Tibial artery (tissue), 4 donors: Measurements from ENCODE around the gene TMEM109.

Source experiments
- DNase-seq, 2 donors: peaks; one replicate each; pipeline ENCODE4 v3.0.0-alpha.2; 2019
- H3K27ac ChIP-seq, 2 donors: fragments of 200-600 bp; sonication (generic) in 1 of 2; 1 replicate in 1 of 2; 2 replicates in 1 of 2; pipeline ENCODE4 v1.5.1; 2018 to 2019; ENCODE audit warnings: mild to moderate bottlenecking in 1 of 2
- H3K27me3 ChIP-seq, 2 donors: fragments of 200-600 bp; sonication (generic) in 1 of 2; one replicate each; pipeline versions ENCODE4 v1.5.1 to v1.6.0; 2016 to 2019
- H3K36me3 ChIP-seq, 3 donors: fragments of 200-600 bp; sonication (generic) in 2 of 3; one replicate each; pipeline ENCODE4 v1.5.1; 2016 to 2019; ENCODE audit warnings: mild to moderate bottlenecking in 2 of 3
- H3K4me1 ChIP-seq, 4 donors: fragments of 200-600 bp; sonication (generic) in 2 of 4; 1 replicate in 3 of 4; 2 replicates in 1 of 4; pipeline ENCODE4 v1.5.1; 2016 to 2019
- H3K4me3 ChIP-seq, 2 donors: fragments of 200-600 bp; sonication (generic) in 1 of 2; 1 replicate in 1 of 2; 2 replicates in 1 of 2; pipeline ENCODE4 v1.5.1; 2018 to 2019; ENCODE audit warnings: mild to moderate bottlenecking in 2 of 2
- H3K9me3 ChIP-seq, 3 donors: fragments of 200-600 bp; sonication (generic) in 1 of 3; one replicate each; pipeline ENCODE4 v1.5.1; 2016 to 2019
- CTCF ChIP-seq, 2 experiments: fragments of 200-600 bp in 1 of 2; fragments of 450-650 bp in 1 of 2; IDR thresholded peaks; one replicate each; pipeline ENCODE4 v1.5.1; 2017 to 2019; ENCODE audit warnings: antibody characterized with exemption in 2 of 2, mild to moderate bottlenecking in 1 of 2, moderate library complexity in 1 of 2
- intact Hi-C: fragments of 100-400 bp; cut with DNase I; formaldehyde crosslinking; loops from one replicate; pipeline ENCODE4 v1.15.0; 2023; ENCODE audit warnings: low total_unique reads

TMEM109 gene

GRCh38 chr11:60887556-60887955 lies 26.4 kb upstream of the TMEM109 start:
- DNase-seq = no peak
- H3K36me3 ChIP-seq = peaks cover 18 to 41% (median 19%) of the 10 kb centered on the region in 3 donors
- no peaks in the 10 kb centered on the region for H3K27me3 ChIP-seq
- H3K4me1 ChIP-seq = no peaks in the 10 kb centered on the region
- no peaks in the 10 kb centered on the region for H3K9me3 ChIP-seq
- H3K27ac ChIP-seq = no peak overlapping the region
- H3K4me3 ChIP-seq = no peak overlapping the region
- TF ChIP-seq CTCF (IDR thresholded peaks at IDR 0.05) = peak; percentile 28 to 31
- intact Hi-C loops = no loop called here

GRCh38 chr11:60889869-60890311 lies 24.1 kb upstream of the TMEM109 start:
- no peak overlapping the region for H3K27ac ChIP-seq
- no peaks in the 10 kb centered on the region for H3K9me3 ChIP-seq
- TF ChIP-seq CTCF (IDR thresholded peaks at IDR 0.05) = no peak
- no peak for DNase-seq
- H3K36me3 ChIP-seq = peaks cover 37 to 64% (median 40%) of the 10 kb centered on the region in 3 donors
- H3K27me3 ChIP-seq = no peaks in the 10 kb centered on the region
- intact Hi-C loops = no loop called here
- no peaks in the 10 kb centered on the region for H3K4me1 ChIP-seq
- H3K4me3 ChIP-seq = no peak overlapping the region

GRCh38 chr11:60890696-60891095 lies 23.3 kb upstream of the TMEM109 start:
- no peak for DNase-seq
- H3K27ac ChIP-seq = no peak overlapping the region
- no peaks in the 10 kb centered on the region for H3K9me3 ChIP-seq
- TF ChIP-seq CTCF (IDR thresholded peaks at IDR 0.05) = no peak
- no peak overlapping the region for H3K4me3 ChIP-seq
- intact Hi-C loops = no loop called here
- no peaks in the 10 kb centered on the region for H3K27me3 ChIP-seq
- H3K36me3 ChIP-seq = peaks cover 40 to 72% (median 48%) of the 10 kb centered on the region in 3 donors
- no peaks in the 10 kb centered on the region for H3K4me1 ChIP-seq

- H3K4me1 ChIP-seq = no peaks in the 10 kb centered on the region
- TF ChIP-seq CTCF (IDR thresholded peaks at IDR 0.05) = no peak
- H3K27me3 ChIP-seq = no peaks in the 10 kb centered on the region
- intact Hi-C loops = no loop called here
- H3K4me3 ChIP-seq = no peak overlapping the region
- no peak overlapping the region for H3K27ac ChIP-seq
- H3K36me3 ChIP-seq = peaks cover 45 to 77% (median 53%) of the 10 kb centered on the region in 3 donors
- no peak for DNase-seq
- no peaks in the 10 kb centered on the region for H3K9me3 ChIP-seq
Observed at GRCh38 chr11:60891103-60891741, 22.7 kb upstream of the TMEM109 start.

- intact Hi-C loops = no loop called here
- no peak for TF ChIP-seq CTCF (IDR thresholded peaks at IDR 0.05)
- no peak overlapping the region for H3K27ac ChIP-seq
- no peaks in the 10 kb centered on the region for H3K27me3 ChIP-seq
- peaks cover 62 to 97% (median 83%) of the 10 kb centered on the region in 3 donors for H3K36me3 ChIP-seq
- DNase-seq = no peak
- H3K4me1 ChIP-seq = no peaks in the 10 kb centered on the region
- H3K9me3 ChIP-seq = no peaks in the 10 kb centered on the region
- no peak overlapping the region for H3K4me3 ChIP-seq
Observed at GRCh38 chr11:60895687-60896086, 18.3 kb upstream of the TMEM109 start.
